ENCODE measurements around the gene CYP11A1.

The CYP11A1 gene

GRCh38 chr15:74318376-74319137 is 48.9 kb downstream of the CYP11A1 start:
- no peak for DNase-seq (ENCODE audit: extremely low spot score)
- POLR2A ChIA-PET, result interaction anchor here (0.8 kb wide), 1 partner anchor 142 kb away, joined by 6 read pairs; no protein-coding TSS in a partner anchor
- CTCF ChIA-PET, result interaction anchor here (1.6 to 8.5 kb wide), 6 partner anchors 8 to 346 kb away, joined by 3 to 100 read pairs (median 36); partner anchors contain the start of gene ISLR2
- TF ChIP-seq, protein P1, sequence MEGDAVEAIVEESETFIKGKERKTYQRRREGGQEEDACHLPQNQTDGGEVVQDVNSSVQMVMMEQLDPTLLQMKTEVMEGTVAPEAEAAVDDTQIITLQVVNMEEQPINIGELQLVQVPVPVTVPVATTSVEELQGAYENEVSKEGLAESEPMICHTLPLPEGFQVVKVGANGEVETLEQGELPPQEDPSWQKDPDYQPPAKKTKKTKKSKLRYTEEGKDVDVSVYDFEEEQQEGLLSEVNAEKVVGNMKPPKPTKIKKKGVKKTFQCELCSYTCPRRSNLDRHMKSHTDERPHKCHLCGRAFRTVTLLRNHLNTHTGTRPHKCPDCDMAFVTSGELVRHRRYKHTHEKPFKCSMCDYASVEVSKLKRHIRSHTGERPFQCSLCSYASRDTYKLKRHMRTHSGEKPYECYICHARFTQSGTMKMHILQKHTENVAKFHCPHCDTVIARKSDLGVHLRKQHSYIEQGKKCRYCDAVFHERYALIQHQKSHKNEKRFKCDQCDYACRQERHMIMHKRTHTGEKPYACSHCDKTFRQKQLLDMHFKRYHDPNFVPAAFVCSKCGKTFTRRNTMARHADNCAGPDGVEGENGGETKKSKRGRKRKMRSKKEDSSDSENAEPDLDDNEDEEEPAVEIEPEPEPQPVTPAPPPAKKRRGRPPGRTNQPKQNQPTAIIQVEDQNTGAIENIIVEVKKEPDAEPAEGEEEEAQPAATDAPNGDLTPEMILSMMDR (IDR thresholded peaks at IDR 0.05; ENCODE audit: control extremely low read depth, extremely low read depth, low read depth, missing control alignments), result no peak

GRCh38 chr15:74317820-74318375 is 49.5 kb downstream of the CYP11A1 start:
- no peak for DNase-seq (ENCODE audit: extremely low spot score)
- POLR2A ChIA-PET, result interaction anchor here (0.8 kb wide), 1 partner anchor 142 kb away, joined by 6 read pairs; no protein-coding TSS in a partner anchor
- TF ChIP-seq, protein P1 (IDR thresholded peaks at IDR 0.05; ENCODE audit: control extremely low read depth, extremely low read depth, low read depth, missing control alignments), result no peak
- CTCF ChIA-PET, result interaction anchor here (6.9 to 8.5 kb wide), 2 partner anchors 7 to 190 kb away, joined by 78 to 100 read pairs; partner anchors contain the start of gene ISLR2

- CTCF ChIA-PET, result interaction anchor here (1.0 kb wide), 1 partner anchor 9 kb away, joined by 4 read pairs; no protein-coding TSS in a partner anchor
- TF ChIP-seq, protein P1 (IDR thresholded peaks at IDR 0.05; ENCODE audit: control extremely low read depth, extremely low read depth, low read depth, missing control alignments), result no peak
- POLR2A ChIA-PET, result no interaction called here
- DNase-seq (ENCODE audit: extremely low spot score), result no peak
Measured at GRCh38 chr15:74316141-74316540, 51.3 kb downstream of the CYP11A1 start.

DNA sequence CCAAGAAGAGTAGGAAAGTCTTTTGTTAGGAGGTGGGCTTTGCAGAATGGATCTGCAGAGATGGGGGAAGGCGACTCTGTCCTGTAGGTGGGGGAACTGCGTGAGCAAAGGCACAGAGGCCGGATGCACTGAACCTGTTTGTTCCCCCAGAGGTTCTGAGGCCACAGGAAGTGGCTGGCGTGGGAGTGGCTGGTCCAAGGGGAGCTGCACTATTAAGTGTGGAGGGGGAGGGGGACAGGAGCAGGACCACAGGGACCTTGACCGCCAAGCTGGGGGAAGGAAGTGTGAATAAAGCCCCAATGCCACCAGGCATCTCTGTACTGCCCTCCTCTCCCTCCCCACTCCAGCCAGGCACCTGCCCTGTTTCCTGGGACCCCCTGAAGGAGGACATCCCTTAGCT is 51.8 kb downstream of the CYP11A1 start:
- POLR2A ChIA-PET, result no interaction called here
- TF ChIP-seq, protein P1 (IDR thresholded peaks at IDR 0.05; ENCODE audit: control extremely low read depth, extremely low read depth, low read depth, missing control alignments), result no peak
- CTCF ChIA-PET, result interaction anchor here (0.6 to 1.3 kb wide), 4 partner anchors 8 to 183 kb away, joined by 3 to 4 read pairs (median 3); no protein-coding TSS in a partner anchor
- DNase-seq (ENCODE audit: extremely low spot score), result peak; percentile 65

DNA sequence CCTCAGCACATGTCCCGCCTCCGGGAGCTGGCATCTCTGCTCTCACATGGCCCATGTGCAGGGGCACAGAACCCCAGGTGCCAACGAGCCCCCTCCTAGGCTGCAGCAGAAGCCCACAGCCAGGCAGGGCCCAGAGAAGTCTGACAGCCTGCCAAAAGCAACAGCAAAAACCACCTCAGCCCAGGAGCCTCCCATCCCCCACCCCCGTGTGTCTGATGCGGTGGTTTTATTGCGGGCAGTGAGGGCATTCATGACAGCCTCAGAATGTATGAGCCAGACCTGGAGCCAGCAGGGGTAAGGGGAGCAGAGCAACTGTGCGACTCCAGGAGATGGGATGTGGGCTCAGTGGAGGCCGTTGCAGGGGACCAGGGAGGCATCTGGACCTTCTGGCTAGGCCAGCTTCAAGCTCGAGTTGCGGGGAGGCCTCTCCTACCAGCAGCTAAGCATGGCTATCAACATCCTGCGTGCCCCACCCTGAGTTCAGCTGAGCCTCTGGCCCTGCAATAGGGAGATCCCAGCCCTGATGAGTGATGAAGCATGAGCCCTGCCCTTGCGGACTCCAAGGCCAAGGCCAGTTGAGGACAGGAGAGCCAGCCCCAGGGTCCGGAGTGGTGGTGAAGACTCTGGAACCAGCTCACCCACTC is 52.5 kb downstream of the CYP11A1 start:
- DNase-seq (ENCODE audit: extremely low spot score), result no peak
- CTCF ChIA-PET, result interaction anchor here (1.2 to 8.2 kb wide), 3 partner anchors 6 to 181 kb away, joined by 3 to 100 read pairs (median 3); no protein-coding TSS in a partner anchor
- POLR2A ChIA-PET, result no interaction called here
- TF ChIP-seq, protein P1 (IDR thresholded peaks at IDR 0.05; ENCODE audit: control extremely low read depth, extremely low read depth, low read depth, missing control alignments), result no peak

DNA sequence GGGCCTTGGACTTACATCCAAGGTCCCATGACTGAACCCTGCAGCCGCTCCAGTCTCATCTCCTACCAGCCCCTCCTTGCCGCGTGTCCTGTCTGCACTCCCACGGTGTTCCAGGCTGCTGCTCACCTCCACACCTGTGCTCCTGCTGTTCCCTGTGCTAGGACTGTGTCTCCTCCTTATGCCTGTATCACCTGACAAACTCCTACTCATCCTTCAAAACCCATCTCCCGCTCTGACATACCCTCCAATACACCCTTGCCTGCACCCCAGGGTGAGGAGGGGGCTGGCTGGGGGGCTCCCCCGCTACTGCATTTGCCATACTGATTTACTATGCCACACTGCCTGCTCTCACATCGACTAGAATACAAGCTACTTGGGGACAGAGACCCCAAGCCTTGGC is 53.6 kb downstream of the CYP11A1 start:
- POLR2A ChIA-PET, result no interaction called here
- CTCF ChIA-PET, result interaction anchor here (8.2 kb wide), 1 partner anchor 7 kb away, joined by 100 read pairs; no protein-coding TSS in a partner anchor
- no peak for DNase-seq (ENCODE audit: extremely low spot score)
- TF ChIP-seq, protein P1 (IDR thresholded peaks at IDR 0.05; ENCODE audit: control extremely low read depth, extremely low read depth, low read depth, missing control alignments), result no peak
